SW480 (cell line): ENCODE data around the gene CRMP1.

Experiments
- DNase-seq: peaks from one replicate; pipeline ENCODE4 v3.0.0-alpha.2; 2016; ENCODE audit warnings: low spot score

The CRMP1 gene

DNA sequence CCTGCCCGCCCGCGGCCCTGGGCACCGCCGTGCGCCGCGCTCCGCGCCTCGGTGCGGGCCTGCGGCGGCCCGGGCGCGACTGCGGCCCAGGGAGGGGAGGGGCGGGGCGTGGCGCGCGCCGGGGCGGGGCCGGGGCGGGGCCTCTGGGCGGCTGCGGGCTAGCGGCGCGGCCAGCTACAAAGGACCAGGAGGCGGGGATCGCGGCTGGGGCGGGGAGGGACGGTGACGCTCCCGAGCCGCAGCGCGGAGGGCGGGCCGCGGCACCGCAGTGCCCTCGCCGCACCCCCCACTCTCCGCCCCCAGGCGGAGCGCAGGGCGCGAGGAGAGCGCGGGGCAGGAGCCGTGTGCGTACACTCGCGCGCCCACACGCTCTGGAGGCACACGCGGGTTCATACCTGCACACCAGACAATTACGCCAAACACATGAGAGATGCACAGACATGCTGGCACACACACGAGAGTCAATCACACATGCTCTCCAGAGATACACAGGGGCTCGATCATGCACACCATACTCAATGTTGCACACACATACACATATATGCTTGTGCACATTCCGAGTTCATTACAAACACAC, at the start of gene CRMP1:
Gene CRMP1 (minus strand): TSS at position 83 of the 577 bp plus-strand sequence. CDS start 117 bp downstream, outside the sequence.
- no peak for DNase-seq

DNA sequence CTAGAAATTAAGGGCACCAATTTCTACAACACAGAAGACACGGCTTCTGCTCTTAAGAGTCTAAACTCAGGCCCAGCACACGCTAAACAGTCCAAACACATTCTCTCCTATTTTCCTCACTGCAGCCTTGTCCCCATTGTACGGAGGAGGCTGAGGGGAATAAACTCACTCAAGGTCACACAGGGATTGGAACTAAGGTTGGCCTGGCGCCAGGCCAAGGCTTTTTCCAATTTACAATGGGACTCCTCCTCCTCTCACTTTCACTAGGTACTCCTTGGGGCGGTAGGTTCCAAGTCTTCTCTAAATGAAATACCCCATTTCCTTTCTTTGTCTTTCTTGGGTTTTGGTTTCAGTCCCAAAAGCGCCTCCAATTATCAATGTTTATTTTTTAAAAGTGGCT, 48.7 kb upstream of the CRMP1 start:
- no peak for DNase-seq

DNA sequence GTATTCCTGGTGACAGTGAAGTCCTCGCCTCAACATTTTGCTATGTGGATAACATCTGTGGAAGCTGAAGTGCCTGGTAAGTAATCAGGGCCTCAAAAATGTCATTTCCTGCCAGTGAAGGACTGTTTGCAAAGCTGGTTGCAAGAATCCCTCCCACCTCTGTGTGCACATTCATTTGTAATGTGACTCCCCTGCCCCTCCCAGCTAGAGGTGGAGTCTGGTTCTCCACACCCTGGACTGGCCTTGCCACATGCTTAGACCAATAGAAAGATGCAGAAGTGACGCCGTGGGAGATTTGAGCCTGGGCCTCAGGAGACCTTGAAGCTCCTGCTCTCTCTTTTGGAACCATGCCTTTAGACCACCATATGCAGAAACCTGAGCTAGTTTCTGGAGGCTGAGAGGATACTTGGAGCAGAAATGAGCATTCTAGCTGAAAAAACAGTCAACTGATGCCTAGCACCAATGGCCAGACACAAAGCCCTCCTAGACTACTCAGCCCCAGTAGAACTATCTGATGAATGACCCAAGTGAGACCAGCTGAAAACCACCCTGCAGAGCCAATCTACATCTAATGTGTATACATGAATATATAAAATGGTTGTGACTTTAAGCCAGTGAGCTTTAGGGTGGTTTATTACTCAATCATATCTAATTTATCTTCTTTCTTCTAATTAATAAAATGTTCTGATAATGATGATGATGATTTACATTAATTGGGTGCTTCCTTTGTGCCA, 47.8 kb upstream of the CRMP1 start:
- DNase-seq: peak; percentile 81

DNA sequence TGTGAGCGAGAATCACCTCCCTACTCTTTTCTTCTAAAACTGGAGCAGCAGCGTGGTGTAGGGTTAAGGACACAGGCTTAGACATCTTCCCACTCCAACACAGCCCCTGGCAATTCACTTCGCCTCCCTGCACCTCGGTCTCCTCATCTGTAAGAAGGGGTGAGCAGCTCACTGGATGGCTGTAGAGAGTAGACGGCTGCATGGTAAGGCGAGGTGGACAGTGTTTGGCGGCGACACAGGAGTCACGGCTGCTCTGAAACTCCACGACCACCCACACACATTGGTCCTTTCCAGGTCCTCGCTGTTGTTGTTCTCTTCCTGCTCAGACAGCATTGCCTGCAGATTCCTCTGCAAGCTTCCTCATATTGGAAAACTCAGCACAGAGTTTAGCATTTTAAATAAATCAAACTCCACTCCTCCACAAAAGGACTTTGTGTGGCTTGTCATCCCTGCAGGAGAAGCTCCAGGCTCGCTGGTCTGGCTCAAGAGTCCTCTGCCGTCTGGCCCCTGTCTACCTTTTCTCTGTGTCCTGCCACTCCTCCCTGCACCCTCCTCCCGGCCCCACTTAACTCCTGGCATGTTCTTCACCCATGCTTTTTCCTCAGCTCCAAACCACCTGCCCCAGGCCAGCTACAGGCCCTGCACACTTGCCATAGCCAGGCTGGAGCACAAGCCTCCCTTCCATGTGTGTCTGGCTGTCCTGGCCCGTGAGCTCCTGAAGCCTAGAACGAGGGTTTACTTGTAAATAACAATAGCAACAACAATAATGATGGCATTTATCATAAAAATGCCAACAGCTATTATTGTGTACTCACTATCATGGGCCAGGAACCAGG, 41.3 kb upstream of the CRMP1 start:
- no peak for DNase-seq

DNA sequence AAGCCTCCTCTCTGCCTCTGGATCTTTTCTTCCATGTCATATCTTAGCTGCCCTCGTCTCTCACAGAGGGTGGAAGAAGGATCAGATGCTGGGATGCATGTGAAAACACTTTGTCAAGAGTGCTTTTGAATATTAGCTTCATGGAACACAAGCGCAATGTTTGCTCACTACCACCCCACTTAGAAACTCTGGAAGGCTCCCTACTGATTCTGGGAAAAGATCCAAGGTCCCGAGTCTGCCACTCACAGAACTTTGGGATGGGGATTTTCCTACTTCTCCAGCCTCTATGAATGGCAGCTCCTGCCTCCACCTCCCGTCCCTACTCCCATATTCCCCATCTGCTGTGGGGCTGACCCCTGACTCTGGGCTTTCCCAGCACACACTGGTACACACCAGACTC, 40.2 kb upstream of the CRMP1 start:
- no peak for DNase-seq

DNA sequence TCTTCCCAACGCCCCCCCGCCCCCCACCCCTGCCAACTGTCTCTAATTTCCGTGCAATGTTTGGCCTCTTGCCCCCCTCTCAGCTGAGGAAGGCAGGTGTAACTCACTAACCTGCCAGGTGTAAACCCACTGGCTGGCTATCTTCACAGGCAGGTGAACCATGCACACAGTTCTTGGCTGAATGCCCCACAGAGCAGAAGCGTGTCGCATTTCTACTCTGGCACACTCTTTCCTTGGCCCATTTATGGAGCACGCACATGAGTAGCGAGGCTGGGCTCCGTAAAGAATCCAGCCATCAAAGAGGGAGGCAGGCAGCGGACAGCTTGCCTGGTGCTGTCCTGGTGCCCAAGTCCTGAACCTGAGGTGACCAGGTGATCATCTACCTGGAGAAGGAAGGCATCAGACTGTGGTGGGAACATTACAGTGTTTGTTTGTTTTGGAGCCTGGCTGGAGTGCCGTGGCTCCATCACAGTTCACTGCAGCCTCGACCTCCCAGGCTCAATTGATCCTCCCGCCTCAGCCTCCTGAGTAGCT, 39.2 kb upstream of the CRMP1 start:
- no peak for DNase-seq

DNA sequence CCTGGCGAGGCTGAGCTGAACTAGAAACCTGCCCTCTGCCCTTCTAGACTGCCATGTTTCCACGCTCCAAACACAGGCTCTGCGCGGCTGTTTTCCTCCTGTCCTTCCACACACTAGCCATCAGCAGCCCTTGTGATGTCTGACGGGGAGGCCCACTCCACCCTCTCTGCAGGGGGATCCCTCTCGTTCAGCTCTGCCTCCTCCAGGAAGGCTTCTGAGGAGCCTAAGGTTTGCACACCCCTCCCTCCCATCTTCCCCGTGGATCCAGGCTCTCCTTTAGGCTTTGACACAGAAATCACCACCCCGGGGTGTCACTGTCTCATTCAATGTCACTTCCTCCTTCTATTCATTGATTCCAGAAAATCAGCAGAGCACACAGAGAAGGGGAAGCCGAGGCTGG, 38.6 kb upstream of the CRMP1 start:
- no peak for DNase-seq

DNA sequence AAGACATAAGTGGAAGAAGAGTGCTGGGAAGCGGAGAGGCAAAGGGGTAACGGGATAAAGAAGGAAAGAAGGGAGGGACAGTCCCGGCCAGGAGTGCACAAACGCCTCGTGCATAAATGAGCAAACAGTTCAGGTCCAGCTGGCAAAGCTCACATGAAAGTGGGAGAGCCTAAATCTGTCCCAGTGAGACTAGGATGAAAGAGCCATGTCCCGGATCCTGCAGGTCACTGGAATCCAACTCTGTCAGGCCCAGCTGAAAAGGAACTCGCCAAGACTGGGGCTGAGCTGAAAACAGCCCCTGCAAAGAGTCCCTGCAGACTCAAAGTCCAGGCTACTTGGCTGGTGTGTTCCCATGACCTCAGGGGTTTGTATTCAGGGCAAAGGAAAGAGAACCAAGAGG, 38.0 kb upstream of the CRMP1 start:
- DNase-seq: no peak

DNA sequence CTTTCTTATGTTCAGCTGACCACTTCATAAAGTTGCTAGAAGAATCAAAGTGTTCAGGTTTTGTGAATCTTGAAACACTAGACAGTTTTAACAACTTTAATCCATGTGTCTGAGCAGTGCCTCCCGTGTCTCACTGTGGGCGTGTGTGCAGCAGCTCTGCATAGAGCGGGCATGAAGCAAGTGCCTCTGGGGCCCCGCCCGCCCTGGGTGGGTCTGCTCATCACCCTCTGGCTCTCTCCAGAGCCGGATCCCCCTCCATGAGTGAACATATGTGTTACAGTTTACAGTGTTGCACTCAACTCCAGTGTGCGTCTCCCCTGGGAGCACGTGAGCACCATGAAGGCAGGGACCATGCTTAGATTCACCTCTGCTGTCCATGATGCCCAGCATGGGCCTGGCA, 37.6 kb upstream of the CRMP1 start:
- no peak for DNase-seq

DNA sequence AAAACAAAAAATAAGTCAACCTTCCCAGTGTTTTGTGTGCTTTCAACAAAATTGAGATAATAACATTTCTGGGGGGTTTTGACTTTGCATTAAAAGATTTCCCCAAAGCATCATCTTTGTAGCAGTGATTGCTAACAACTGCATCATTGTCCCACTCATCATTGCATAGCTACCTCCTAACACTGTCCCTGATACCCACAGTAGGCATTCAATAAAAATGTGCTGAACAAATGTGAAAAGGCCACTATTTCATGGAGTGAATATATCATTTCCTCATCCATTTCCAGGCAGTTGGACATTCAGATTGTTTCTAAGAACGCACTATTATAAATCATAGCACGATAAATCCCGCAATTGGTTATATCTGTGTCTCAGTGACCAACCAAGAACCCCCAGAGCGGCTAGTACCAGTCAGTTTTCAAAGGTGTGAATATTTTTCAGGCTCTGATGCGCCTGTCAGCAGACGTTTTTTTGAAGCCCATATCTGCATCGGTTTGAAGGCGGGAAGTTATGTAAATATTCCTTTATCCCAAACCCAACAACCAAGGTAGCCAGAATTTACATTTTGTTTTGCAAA, 36.0 kb upstream of the CRMP1 start:
- no peak for DNase-seq

DNA sequence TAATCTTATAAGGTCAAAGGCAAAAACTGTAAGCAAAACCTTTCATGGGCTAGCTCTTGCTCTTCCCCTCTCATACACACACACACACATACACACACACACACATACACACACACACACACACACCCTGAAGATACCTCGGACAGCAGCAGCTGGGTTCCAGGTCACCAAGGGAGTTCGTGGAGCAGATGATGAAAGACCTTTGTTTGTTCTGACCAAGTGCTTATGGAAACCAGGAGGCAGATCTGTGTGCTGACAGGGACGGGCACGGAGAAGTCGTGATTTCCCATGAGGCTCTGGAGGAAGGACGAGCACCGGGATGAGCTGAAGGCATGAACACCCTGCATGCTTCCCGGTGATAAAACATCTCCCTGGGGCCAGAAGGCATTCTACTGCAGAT, 35.4 kb upstream of the CRMP1 start:
- DNase-seq: no peak

DNA sequence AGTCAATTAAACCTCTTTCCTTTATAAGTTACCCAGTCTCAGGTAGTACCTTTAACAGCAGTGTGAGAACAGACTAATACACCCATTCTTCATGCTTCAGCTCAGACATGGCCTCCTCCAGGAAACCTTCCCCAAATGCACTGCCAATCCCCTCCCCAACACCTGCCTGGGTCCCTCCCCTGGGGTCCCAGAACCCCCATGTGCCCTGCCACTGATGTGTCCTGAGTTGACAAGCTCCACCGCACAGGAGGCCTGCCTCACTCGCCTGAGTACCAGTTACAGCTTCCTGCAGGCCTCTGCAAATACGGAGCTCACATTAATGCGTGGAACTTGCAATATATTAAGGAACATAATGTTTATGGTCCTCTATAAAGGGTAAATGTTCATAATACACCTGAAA, 34.9 kb upstream of the CRMP1 start:
- DNase-seq: no peak

DNA sequence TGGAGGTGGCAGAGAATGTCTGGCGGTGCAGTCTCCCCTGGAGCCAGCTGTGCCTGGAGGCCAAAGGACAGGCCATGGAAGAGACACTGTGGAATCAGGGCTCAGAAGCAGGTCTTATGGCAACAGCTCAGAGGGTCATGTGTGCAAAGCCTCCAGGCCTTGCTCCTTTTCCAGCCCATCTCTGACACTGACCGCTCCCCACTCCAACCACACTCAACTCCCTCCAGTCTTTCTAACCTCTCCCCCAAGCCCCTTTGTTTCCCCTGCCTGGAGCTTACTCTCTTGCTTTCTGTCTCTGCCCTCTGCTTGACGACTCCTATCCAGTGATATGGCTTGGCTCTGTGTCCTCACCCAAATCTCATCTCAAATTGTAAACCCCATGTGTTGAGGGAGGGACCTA, 34.2 kb upstream of the CRMP1 start:
- no peak for DNase-seq

DNA sequence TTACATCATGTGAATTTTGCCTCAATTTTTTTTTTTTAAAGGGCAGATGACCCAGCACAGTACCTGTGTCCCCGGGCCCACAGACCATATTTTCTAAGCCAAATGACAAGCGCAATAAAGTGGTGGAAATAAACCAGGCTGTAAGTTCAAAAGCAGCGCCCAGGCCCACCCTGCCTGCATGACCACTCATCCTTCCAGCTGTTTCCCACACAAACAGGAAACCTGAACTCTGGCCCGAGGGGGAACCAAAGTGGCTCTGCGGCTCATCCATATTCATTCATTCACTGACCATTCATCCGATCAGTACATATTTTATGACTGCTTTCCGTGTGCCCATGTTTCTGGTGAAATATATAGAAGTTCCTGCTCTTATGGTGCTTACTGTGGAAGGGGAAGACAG, 33.7 kb upstream of the CRMP1 start:
- DNase-seq: no peak

DNA sequence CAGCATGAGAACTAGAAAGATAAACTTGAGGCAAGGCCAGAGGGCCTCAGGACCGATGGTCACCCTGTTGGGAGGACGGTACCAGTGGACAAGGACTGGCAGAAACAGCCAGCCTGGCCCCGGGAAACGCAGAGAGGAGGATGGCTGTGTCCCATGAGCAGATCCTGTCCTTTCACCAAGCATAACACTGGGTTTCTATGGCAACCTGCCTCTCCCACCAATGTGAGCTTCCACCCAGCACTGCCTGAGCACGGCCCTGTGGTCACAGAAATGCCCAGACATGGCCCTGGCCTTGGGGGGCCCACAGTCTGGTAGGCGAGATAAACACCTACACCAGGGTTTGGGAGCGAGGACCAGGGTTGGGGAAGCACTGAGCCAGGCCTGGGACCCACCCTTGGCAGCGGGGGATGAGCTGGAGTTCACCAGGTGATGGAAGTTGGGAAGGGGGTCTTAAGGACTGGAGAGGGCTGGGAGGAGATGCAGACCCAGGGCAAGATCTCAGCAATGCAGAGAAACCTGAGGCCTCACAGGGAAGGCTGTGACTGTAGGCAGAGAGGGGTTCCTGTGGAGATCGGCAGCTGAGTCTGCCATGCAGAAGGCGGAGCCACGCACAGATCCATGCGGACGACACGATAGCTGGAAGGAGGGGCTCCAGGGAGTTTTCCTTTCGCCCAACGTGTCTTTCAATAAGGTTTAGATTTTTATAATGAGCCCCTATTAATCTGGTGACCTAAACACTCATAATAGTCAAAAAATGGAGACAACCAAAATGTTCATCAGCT, 32.7 kb upstream of the CRMP1 start:
- no peak for DNase-seq

DNA sequence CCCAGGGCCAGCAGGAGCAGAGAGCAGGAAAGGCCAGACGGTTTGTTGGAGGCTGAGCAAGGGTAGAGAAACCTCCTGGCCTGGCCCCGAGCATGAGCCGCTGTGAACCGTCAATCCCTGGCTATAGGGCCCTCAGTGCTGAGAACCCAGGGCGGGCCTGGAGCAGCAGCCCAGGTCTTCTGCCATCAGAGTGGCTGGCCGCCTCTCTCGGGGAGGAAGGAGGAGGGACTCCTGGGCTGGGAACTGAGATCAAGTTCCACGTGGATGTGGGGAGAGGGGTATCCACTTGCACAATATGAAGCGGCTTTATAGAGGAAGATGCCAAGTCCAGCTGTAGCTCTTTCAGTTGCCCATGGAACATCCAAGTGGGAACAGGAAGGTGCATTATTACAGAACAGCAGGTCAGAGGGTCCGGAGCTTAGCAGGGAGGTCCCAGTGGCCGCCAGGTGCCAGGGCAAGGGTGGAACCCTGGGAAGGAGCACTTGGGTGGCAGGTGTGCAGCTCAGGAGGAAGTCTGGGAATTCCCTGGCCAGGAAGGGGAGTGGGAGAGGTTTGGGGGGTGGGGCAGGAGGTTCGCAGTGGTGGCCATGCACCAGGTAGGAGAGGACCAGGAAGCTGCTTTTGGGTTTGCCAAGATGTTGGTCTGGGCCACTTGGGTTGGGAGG, 31.7 kb upstream of the CRMP1 start:
- DNase-seq: no peak

DNA sequence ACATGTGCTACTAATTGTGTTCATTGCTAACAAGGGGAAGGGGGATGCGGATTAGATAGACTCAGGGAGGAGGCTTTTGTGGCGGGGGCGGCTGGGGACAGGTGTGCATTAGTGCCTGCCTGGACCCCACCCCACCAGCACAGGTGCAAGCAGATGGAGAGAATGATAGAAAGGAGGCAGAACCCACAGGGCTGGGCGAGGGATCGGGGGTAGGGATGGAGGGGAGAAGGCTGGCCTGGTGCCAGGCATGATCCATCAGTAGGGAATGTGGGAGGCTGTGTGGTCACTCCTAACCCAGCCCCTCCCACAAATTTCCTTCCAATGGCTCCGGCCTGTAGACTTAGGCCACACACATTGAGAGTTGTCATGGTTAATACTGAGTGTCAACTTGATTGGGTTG, 30.5 kb upstream of the CRMP1 start:
- peak; percentile 14 for DNase-seq

DNA sequence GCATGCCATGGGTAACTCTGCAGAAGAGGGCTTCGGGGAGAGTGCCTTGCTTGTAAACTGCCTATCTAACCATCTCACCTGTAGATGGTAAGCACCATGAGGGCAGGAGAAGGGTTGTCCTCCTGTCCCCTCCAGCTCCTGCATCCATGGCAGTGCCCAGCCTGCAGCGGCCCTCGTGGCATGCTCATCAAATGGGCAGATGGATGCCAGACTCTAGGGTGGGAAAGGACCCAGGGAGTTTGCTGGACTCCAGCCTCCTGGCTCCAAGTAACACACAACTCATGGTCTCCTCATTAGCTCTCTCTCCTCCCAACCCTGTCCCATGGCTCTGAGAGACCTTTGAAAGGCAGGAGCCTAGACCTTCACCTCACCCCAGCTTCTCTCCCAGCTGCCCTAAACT, 29.7 kb upstream of the CRMP1 start:
- DNase-seq: no peak

DNA sequence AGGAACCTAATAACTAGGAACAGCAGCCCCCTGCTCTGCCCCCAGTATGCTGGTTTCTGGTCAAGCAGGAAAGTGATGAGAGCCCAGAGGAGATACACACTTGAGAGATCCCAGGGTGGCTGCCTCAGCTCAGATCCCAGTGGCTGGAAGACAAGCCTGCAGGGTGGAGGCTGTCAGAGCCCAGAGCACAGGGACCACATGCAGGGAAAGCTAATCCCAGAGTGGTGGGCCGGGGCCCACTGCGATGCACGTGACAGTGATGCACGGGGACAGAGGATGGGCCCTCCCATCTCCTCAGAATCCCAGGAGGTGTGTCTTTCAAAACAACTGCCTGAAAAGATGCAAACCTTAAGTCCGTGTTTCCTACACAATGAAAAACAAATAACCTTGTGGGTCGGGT, 29.1 kb upstream of the CRMP1 start:
- DNase-seq: no peak

DNA sequence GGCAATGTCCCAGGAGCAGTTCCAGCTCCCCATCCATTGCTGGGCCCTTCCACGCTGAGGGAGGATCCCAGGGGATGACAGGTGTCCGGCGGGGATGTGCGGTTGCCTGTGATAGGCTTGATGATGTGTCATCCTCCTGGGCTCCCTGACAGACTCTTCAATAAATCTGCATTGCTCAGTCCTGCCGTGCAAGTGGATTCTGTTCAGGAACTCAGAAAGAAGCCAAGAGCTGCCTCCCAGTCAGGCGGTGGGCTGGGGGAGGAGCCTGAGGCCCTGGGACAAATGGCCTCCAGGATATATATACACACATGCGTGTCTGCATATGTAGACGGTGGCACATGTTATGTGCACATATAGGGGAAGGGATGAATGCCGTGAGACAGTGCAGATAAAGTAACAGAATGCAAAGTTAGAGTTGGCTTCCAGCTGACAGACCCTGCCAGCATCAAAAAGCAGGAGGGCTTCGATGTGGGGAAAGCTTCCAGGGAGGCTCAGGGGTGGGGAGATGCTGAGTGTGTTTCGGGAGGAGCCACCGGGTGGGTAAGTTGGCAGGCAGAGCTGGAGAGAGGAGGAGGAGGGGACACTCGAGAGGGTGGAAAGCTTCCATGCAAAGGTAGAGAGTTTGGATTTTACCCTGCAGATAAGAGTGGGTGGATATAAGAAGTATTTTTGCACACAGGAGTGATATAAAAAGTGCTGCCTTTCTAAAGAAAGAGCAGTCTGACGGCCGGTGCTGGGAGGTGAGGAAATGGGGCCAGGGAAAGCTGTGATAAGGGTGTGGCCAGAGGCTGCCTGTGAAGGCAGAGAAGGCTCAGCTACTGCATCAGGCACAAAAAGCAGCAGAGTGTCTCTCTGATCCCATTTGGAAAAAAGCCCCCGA, 28.5 kb upstream of the CRMP1 start:
- DNase-seq: no peak
